Prostate gland (tissue), 2 donors: Measurements from ENCODE around the gene SPTB. TPM values are rescaled to one million over a fixed set of nuclear protein-coding genes. Genes with fewer than 3 reads are reported as not detected.

Experiments used
- DNase-seq: peaks from one replicate; pipeline ENCODE4 v3.0.0-alpha.2; 2019; ENCODE audit warnings: low spot score
- H3K27ac ChIP-seq, 2 donors: fragments of 200-600 bp; sonication (generic); 2 replicates each; pipeline ENCODE4 v1.5.1; 2017 to 2019
- H3K27me3 ChIP-seq: fragments of 200-600 bp; sonication (generic); replicated peaks from 2 replicates; pipeline ENCODE4 v1.5.1; 2019; ENCODE audit not compliant: insufficient read depth
- H3K36me3 ChIP-seq, 2 donors: fragments of 200-600 bp; sonication (generic); 1 replicate in 1 of 2; 2 replicates in 1 of 2; pipeline versions ENCODE4 v1.5.1 to v1.8.1; 2017 to 2019
- H3K4me1 ChIP-seq: fragments of 200-600 bp; sonication (generic); replicated peaks from 2 replicates; pipeline ENCODE4 v1.5.1; 2019
- H3K4me3 ChIP-seq, 2 donors: fragments of 200-600 bp; sonication (generic); 2 replicates each; pipeline ENCODE4 v1.5.1; 2017 to 2019
- H3K9me3 ChIP-seq: fragments of 200-600 bp; sonication (generic); 2 replicates; pipeline ENCODE4 v1.5.1; 2017
- POLR2A ChIP-seq: fragments of 450-650 bp; IDR thresholded peaks from one replicate; pipeline ENCODE4 v1.6.1; 2016; ENCODE audit warnings: antibody characterized with exemption, mild to moderate bottlenecking
- POLR2AphosphoS5 ChIP-seq: sonication (generic); formaldehyde crosslinking; IDR thresholded peaks from one replicate; pipeline ENCODE4 v1.6.1; 2017; ENCODE audit warnings: antibody characterized with exemption
- WGBS: methylation state at CpG from one replicate; pipeline ENCODE4 v1.1.5; 2018; 5-methylcytosine and 5-hydroxymethylcytosine counted together
- intact Hi-C: fragments of 100-400 bp; cut with DNase I; formaldehyde crosslinking; loops from one replicate; pipeline ENCODE4 v1.14.2; 2022
- total RNA-seq, 2 donors: library from RNA; depleted of rRNA; stranded (reverse); fragments of >200 nt; gene quantifications; one replicate each; pipeline ENCODE4 v1.1.0, GENCODE V29; 2016
- TF ChIP-seq, protein P1 (sequence below), 4 experiments: fragments of 200-600 bp in 2 of 4; fragments of 450-650 bp in 2 of 4; sonication (generic) in 2 of 4; IDR thresholded peaks; 1 replicate in 3 of 4; 2 replicates in 1 of 4; pipeline ENCODE4 v1.5.1; 2016 to 2019; ENCODE audit warnings: antibody characterized with exemption in 4 of 4, mild to moderate bottlenecking in 2 of 4, moderate library complexity in 2 of 4

The SPTB gene
- total RNA-seq, 2 donors from 2014 or later, result 2.7 to 3.7 TPM

DNA sequence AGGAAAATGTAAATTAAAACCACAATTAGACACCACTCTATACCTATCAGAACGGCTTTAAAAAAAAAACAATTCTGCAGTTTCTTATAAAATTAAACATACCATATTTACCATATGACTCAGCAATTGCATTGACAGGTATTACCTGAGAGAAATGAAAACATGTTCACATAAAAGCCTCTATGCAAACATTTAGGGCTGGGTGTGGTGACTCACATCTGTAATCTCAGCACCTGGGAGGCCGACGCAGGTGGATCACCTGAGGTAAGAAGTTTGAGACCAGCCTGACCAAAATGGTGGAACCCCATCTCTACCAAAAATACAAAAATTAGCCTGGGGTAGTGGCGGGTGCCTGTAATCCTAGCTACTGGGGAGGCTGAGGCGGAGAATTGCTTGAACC is 41.1 kb downstream of the SPTB start:
- Histone ChIP-seq H3K27me3 (no peaks in the 10 kb centered on the region), H3K9me3 (no peaks in the 10 kb centered on the region), H3K4me1 (no peaks in the 10 kb centered on the region), H3K4me3 (no peak overlapping the region), H3K27ac (no peak overlapping the region), H3K36me3 (no peaks in the 10 kb centered on the region)
- WGBS, result 82% methylated on average over 5 of the region's 5 CpGs
- intact Hi-C loops, result no loop called here
- no peak for DNase-seq
- TF ChIP-seq POLR2AphosphoS5 (no peak), POLR2A (no peak)
- TF ChIP-seq, protein P1, sequence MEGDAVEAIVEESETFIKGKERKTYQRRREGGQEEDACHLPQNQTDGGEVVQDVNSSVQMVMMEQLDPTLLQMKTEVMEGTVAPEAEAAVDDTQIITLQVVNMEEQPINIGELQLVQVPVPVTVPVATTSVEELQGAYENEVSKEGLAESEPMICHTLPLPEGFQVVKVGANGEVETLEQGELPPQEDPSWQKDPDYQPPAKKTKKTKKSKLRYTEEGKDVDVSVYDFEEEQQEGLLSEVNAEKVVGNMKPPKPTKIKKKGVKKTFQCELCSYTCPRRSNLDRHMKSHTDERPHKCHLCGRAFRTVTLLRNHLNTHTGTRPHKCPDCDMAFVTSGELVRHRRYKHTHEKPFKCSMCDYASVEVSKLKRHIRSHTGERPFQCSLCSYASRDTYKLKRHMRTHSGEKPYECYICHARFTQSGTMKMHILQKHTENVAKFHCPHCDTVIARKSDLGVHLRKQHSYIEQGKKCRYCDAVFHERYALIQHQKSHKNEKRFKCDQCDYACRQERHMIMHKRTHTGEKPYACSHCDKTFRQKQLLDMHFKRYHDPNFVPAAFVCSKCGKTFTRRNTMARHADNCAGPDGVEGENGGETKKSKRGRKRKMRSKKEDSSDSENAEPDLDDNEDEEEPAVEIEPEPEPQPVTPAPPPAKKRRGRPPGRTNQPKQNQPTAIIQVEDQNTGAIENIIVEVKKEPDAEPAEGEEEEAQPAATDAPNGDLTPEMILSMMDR (IDR thresholded peaks at IDR 0.05), result no peak

DNA sequence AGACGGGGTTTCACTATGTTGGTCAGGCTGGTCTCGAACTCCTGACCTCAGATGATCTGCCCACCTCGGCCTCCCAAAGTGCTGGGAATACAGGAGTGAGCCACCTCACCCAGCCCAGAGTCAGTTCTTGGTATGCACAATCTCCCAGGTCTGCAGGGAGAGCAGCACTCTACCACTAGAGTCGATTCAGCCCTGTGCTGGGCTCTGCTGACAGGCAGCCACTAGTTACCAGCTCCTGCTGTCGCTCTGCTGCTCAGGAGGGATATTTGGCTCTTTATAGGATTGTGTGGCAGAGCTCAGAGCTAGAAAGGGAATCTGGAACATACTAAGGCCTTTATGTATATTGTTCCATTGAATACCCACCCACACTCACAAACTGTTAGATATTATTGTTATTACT is 44.3 kb downstream of the SPTB start:
- no peaks in the 10 kb centered on the region for H3K36me3 ChIP-seq
- no peak for DNase-seq
- H3K27ac ChIP-seq, result no peak overlapping the region
- TF ChIP-seq, protein P1 (IDR thresholded peaks at IDR 0.05), result no peak
- TF ChIP-seq POLR2AphosphoS5, result no peak
- TF ChIP-seq POLR2A, result no peak
- H3K4me3 ChIP-seq, result no peak overlapping the region
- 89% methylated on average over 5 of the region's 5 CpGs for WGBS
- no peaks in the 10 kb centered on the region for H3K4me1 ChIP-seq
- intact Hi-C loops, result no loop called here
- H3K9me3 ChIP-seq, result no peaks in the 10 kb centered on the region
- H3K27me3 ChIP-seq, result no peaks in the 10 kb centered on the region

DNA sequence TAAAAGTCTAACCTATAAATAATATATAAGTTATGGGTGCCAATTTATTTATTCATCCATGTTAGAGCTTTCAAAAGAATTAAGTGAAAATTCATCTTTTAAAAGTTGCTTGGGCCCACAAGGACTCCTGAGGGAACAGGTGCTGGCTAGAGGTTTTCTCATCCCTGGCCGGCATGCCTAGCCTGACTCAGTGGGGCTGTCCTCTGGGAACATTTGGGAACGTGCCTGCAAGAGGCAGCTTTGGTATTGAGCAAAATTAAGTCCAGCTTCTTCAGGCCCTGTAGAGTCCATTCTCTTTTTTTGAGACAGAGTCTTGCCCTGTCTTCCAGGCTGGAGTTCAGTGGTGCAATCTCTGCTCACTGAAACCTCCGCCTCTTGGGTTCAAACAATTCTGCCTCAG is 44.7 kb downstream of the SPTB start:
- Histone ChIP-seq H3K27me3 (no peaks in the 10 kb centered on the region), H3K27ac (no peak overlapping the region), H3K9me3 (no peaks in the 10 kb centered on the region), H3K4me1 (no peaks in the 10 kb centered on the region), H3K4me3 (no peak overlapping the region), H3K36me3 (no peaks in the 10 kb centered on the region)
- WGBS, result 87% methylated on average over 3 of the region's 3 CpGs
- intact Hi-C loops, result no loop called here
- TF ChIP-seq POLR2AphosphoS5, result no peak
- no peak for TF ChIP-seq POLR2A
- TF ChIP-seq, protein P1 (IDR thresholded peaks at IDR 0.05), result no peak
- no peak for DNase-seq

DNA sequence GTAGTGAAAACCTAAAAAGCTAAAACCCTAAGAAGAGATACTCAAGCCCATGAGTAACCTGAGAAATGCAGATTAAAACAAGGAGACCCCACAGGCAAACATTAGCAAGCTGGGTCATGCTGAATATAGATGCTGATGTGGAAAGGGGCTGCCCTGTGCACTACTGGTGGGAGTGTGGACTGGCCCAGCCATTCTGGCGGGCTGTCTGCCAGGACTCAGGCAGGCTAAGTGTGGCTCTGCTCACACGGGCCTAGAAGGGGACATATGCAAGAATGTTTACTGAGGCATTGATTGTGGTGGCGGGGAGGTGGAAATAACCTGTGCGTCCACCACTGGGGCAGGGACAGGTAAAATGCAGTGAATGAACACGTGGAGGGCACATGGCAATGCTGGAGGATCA is 48.3 kb downstream of the SPTB start:
- H3K4me3 ChIP-seq, result no peak overlapping the region

DNA sequence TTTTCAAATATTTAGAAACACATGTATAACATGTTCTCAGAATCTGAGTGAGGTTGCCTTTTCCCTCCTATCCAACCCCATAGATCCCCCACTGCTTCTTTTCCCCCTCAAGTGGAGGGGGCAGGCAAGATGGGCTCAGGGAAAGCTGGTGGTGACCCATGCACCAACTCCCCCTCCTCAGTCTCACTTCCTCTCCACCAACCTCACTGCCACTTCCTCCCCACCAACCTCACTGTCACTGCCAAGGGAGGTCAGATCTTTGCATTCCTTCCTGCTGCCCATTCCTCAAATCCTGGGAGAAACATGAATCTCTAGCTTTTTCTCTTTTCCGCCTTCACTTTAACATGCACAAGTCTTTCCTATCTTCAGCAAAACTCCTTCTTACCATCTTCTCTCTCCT is 48.7 kb downstream of the SPTB start:
- Histone ChIP-seq H3K9me3 (no peaks in the 10 kb centered on the region), H3K27me3 (no peaks in the 10 kb centered on the region), H3K36me3 (no peaks in the 10 kb centered on the region), H3K4me3 (no peak overlapping the region), H3K4me1 (no peaks in the 10 kb centered on the region), H3K27ac (no peak overlapping the region)
- no peak for DNase-seq
- 97% methylated on average over 1 of the region's 1 CpG for WGBS
- TF ChIP-seq, protein P1 (IDR thresholded peaks at IDR 0.05), result no peak
- intact Hi-C loops, result no loop called here

More for the DNA sequence above, 48.3 kb downstream of the SPTB start:
- TF ChIP-seq, protein P1 (IDR thresholded peaks at IDR 0.05), result no peak
- TF ChIP-seq POLR2AphosphoS5, result no peak
- no peaks in the 10 kb centered on the region for H3K36me3 ChIP-seq
- no peak overlapping the region for H3K27ac ChIP-seq
- intact Hi-C loops, result no loop called here
- no peaks in the 10 kb centered on the region for H3K9me3 ChIP-seq
- no peaks in the 10 kb centered on the region for H3K4me1 ChIP-seq
- no peak for DNase-seq
- WGBS, result 80% methylated on average over 5 of the region's 5 CpGs
- no peaks in the 10 kb centered on the region for H3K27me3 ChIP-seq
